ENCODE data around the gene ADORA2A.
"Not testable (repeated sequence)": the region's sequence is repeated elsewhere in the genome, so short reads cannot be mapped to it uniquely, and the experiment has no call there.

The ADORA2A gene

DNA sequence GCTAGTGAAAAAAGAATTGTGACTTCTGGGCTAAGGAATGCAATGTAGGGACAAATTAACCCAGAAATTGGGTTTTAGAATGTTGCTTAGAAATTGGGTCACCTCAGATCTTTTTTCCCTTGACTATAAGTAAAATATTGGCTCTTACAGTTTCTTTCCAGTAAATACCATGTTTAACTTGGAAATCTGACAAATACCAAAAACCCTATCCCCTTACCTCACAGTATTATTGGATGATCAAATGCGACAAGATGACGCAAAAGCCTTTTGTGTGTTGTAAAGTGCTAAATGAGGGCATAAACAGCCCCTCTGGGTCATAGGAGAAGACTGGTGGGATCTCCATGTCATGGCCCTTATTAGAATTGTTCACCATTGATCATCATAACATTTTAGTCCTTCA is 61.6 kb downstream of the ADORA2A start:
- DNase-seq (ENCODE audit: low read depth): no peak

DNA sequence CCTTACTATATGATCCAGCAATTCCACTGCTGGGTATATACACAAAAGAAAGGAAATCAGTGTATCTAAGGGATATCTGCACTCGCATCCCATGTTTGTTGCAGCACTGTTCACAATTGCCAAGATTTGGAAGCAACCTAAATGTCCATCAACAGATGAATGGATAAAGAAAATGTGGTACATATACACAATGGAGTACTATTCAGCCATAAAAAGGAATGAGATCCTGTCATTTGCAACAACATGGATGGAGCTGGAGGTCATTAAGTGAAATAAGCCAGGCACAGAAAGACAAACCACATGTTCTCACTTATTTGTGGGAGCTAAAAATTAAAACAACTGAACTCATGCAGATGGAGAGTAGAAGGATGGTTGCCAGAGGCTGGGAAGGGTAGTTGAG is 62.0 kb downstream of the ADORA2A start:
- DNase-seq (ENCODE audit: low read depth): not testable (repeated sequence)
